Pulmonary artery endothelial cell (primary cell): ENCODE results near the gene SIPA1L2. TPM values are rescaled to one million over a fixed set of nuclear protein-coding genes. Genes with fewer than 3 reads are reported as not detected.

ENCODE experiments used
- DNase-seq: peaks from one replicate; pipeline ENCODE4 v3.0.0-alpha.2; 2011; ENCODE audit warnings: low read depth, low spot score
- total RNA-seq: library from RNA; depleted of rRNA; stranded (reverse); fragments of >200 nt; gene quantifications from 2 replicates; pipeline ENCODE4 v1.2.3, GENCODE V29; 2014

The SIPA1L2 gene
- total RNA-seq, 1 donor from 2014 or later: 20.6 TPM

- DNase-seq: no peak
Measured at GRCh38 chr1:232591344-232591743, 38.6 kb downstream of the SIPA1L2 start.

- DNase-seq: no peak
Measured at GRCh38 chr1:232590744-232591082, 39.2 kb downstream of the SIPA1L2 start.

- peak; percentile 72 for DNase-seq
Measured at GRCh38 chr1:232589812-232590743, 39.9 kb downstream of the SIPA1L2 start.

GRCh38 chr1:232589111-232589811 is 40.7 kb downstream of the SIPA1L2 start:
- no peak for DNase-seq

- no peak for DNase-seq
Measured at GRCh38 chr1:232587141-232588008, 42.6 kb downstream of the SIPA1L2 start.

GRCh38 chr1:232586679-232587078 is 43.3 kb downstream of the SIPA1L2 start:
- DNase-seq: no peak

- DNase-seq: no peak
Measured at GRCh38 chr1:232585486-232585885, 44.4 kb downstream of the SIPA1L2 start.

- DNase-seq: no peak
Measured at GRCh38 chr1:232581932-232582331, 48.0 kb downstream of the SIPA1L2 start.

Other genes with a start within 250 kb of the SIPA1L2 start
- 1.1 TPM in 2 replicates for gene MAP10, start 175.3 kb upstream of the SIPA1L2 start, total RNA-seq